GM12875 (cell line): ENCODE data around the gene PLCB1.

Experiments used
- H3K4me3 ChIP-seq: one replicate; pipeline ENCODE4 v1.5.1; 2011; ENCODE audit warnings: low read depth, low read length, control low read depth
- TF ChIP-seq, protein P1 (sequence below): IDR thresholded peaks from 2 replicates; pipeline ENCODE4 v1.5.1; 2011; ENCODE audit warnings: low read depth, mild to moderate bottlenecking, control low read depth, inconsistent platforms, low read length, moderate library complexity, borderline replicate concordance; ENCODE audit not compliant: insufficient read depth

PLCB1 gene

DNA sequence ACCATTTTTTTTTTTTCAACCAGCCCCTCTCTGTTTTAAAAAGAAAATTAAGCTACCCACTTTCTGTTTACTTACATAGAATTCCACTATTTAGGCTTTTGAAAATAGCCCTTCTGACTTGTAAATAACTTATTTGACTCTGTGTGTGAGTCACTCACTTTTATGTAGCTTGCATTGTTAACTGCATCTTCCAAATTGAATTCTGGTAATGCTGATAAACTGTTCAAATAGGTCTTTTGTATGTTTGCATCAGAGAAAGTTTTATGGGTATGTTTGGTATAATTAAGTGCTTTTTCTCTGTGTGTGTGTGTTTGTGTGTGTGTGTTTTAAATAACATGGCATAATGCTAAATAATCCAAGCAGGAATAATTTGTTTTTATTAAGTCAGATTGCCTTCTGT, 360.1 kb downstream of the PLCB1 start:
- TF ChIP-seq, protein P1, sequence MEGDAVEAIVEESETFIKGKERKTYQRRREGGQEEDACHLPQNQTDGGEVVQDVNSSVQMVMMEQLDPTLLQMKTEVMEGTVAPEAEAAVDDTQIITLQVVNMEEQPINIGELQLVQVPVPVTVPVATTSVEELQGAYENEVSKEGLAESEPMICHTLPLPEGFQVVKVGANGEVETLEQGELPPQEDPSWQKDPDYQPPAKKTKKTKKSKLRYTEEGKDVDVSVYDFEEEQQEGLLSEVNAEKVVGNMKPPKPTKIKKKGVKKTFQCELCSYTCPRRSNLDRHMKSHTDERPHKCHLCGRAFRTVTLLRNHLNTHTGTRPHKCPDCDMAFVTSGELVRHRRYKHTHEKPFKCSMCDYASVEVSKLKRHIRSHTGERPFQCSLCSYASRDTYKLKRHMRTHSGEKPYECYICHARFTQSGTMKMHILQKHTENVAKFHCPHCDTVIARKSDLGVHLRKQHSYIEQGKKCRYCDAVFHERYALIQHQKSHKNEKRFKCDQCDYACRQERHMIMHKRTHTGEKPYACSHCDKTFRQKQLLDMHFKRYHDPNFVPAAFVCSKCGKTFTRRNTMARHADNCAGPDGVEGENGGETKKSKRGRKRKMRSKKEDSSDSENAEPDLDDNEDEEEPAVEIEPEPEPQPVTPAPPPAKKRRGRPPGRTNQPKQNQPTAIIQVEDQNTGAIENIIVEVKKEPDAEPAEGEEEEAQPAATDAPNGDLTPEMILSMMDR = no peak
- H3K4me3 ChIP-seq = no peak overlapping the region

DNA sequence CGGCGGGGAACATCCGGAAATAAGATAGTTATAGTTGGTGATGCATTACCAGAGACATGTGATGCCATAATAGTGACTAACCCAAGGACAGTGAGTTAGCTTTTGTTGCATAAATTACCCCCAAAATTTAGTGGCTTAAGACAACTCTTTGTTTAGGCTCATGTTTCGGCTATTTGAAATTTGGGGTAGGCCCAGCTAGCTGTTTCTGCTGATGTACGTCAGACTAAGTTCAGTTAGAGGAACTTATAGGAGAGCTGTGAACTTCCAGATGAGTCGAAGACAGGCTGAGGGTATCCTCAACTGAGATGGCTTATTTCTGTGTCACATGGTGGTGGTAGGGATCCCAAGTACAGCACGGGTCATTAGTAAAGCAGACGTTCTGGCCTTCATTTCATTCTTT, 366.5 kb downstream of the PLCB1 start:
- TF ChIP-seq, protein P1 = no peak
- H3K4me3 ChIP-seq = no peak overlapping the region

DNA sequence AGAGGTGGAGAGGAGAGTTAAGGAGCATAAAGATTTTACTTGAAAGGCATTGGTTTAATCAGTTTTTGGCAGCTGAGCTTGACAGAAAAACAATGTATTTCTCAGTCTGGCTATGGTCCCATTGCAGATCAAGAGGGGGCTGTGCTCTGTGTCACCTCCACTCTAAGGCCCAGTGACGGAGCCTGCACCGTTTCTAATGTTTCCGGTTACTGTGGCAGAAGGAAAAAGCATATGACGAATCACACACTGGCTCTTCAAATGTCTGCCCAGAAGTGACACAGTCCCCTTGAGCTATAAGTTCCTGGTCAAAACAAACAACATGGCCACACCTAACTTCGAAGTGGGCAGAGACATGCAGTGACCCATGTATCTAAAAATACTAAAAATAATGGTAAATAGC, 372.0 kb downstream of the PLCB1 start:
- TF ChIP-seq, protein P1 = no peak
- H3K4me3 ChIP-seq = no peak overlapping the region

DNA sequence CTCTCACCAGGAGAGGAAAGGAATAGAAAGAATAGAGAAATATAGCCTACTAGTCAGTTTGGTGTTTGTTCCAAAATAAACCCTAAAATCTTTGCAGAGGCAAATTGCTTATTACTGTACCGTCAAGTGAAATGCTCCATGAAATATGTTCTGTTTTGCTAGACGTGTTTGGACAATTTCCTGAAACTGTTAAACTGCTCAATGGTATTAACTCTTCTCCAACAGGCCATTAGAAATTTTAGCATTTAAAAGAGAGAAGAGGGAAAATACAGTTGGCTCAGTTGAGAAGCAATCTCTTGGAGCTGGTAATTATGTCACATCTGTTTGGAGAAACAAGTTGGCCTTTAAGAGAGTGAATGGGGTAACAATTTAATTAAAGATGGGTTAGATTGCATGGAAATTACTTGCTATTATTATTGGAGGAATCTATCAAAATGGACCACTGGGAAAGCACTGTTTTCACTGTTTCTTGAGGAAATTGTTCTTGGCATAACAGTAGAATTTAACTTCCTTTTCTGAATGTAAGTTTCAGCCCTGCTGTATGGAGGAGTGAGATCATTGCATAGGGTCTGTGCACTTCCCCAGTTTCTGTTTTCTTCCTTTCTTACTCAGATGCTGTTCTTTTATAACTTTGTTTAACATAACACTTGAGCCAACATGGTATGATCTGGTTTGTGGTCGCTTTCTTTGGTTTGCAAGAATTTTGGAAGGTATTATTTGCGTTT, 373.6 kb downstream of the PLCB1 start:
- TF ChIP-seq, protein P1 = no peak

DNA sequence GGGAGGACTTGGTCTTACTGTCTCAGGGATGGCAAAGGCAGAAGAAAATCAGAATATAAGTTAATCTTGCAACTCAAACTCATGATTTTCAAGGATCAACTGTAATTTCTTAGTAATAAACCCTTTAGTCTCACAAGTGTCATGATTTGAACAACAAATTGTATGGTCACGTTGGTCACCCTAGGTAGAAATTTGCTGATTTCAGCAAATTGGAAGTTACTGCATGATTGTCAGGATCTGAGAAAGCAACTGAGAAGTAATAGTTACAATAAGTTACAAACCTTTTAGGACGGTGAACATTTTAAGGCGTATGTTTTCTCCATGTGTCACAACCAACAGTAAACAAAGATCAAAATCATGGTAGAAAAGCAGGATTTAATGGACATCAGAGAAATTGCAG, 375.2 kb downstream of the PLCB1 start:
- TF ChIP-seq, protein P1 = no peak

More for the DNA sequence above, 373.6 kb downstream of the PLCB1 start:
- H3K4me3 ChIP-seq = no peak overlapping the region

DNA sequence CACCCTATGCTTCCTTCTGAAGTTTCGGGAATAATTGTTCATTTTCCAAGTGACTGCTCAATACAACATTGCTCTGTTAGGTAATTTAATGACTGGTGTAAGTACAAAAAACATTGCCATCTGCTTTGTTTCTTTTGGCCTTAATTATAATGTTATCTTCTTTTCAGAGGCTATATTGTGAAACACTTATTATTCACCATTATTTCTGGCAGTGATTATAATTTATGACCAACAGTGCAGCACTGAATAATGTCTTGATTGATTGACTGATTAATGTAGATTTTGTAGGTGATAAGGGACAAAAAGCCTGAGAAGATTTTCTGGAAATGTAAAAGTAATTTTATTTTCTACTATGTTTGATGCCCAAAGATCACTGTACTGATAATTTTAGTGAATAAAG, 377.7 kb downstream of the PLCB1 start:
- no peak overlapping the region for H3K4me3 ChIP-seq
- TF ChIP-seq, protein P1 = no peak

More for the DNA sequence above, 375.2 kb downstream of the PLCB1 start:
- H3K4me3 ChIP-seq = no peak overlapping the region

DNA sequence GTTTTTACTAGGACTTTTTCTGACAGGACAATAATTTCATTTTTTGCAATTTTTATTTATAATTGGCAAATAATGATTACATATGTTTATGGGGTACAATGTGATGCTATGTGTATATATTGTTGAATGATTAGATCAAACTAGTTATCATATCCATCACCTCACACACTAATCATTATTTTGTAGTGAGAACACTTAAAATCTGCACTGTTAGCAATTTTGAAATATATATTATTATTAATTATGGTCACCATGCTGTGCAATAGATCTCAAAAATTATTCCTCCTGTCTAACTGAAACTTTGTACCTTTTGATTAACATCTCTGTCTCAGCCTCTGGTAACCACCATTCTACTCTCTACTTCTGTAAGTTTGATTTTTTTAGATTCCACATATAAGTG, 378.7 kb downstream of the PLCB1 start:
- TF ChIP-seq, protein P1 = no peak
- H3K4me3 ChIP-seq = no peak overlapping the region
